ENCODE data around the gene DDAH2.
A peak's percentile ranks its signal among the peaks of the same experiment; 100 is the strongest.

The DDAH2 gene

GRCh38 chr6:31729979-31730630 lies 1.0 kb upstream of the DDAH2 start:
- peak; percentile 80 for DNase-seq

- DNase-seq, result peak; percentile 83
Observed at GRCh38 chr6:31729515-31729978, 448 bp upstream of the DDAH2 start.

- no peak for DNase-seq
Observed at GRCh38 chr6:31727717-31728671, 1.1 kb downstream of the DDAH2 start.

GRCh38 chr6:31727034-31727716 lies 1.9 kb downstream of the DDAH2 start:
- DNase-seq, result no peak

GRCh38 chr6:31725502-31726350 lies 3.4 kb downstream of the DDAH2 start:
- DNase-seq, result no peak

- no peak for DNase-seq
Observed at GRCh38 chr6:31723980-31724691, 5.0 kb downstream of the DDAH2 start.

- no peak for DNase-seq
Observed at GRCh38 chr6:31723245-31723979, 5.7 kb downstream of the DDAH2 start, which contains the start of gene MPIG6B. Gene MPIG6B (plus strand): TSS chr6:31723373. CDS start chr6:31723384, 11 bp downstream.

GRCh38 chr6:31722173-31722572 lies 6.9 kb downstream of the DDAH2 start:
- no peak for DNase-seq

GRCh38 chr6:31721351-31722020 lies 7.6 kb downstream of the DDAH2 start, which contains the start of gene LY6G6C:
Gene LY6G6C (minus strand): TSS chr6:31721746. CDS start chr6:31721679, 67 bp downstream.
- no peak for DNase-seq

- no peak for DNase-seq
Observed at GRCh38 chr6:31720196-31720770, 8.8 kb downstream of the DDAH2 start.

- no peak for DNase-seq
Observed at GRCh38 chr6:31719001-31719400, 10.1 kb downstream of the DDAH2 start.

- no peak for DNase-seq
Observed at GRCh38 chr6:31718265-31718664, 10.8 kb downstream of the DDAH2 start.

GRCh38 chr6:31717499-31718222 lies 11.4 kb downstream of the DDAH2 start:
- no peak for DNase-seq

- no peak for DNase-seq
Observed at GRCh38 chr6:31715022-31715958, 13.8 kb downstream of the DDAH2 start, which contains the start of gene LY6G6D. Gene LY6G6D (plus strand): TSS chr6:31715348. CDS start chr6:31715356, 8 bp downstream.

GRCh38 chr6:31713991-31714684 lies 15.0 kb downstream of the DDAH2 start:
- DNase-seq, result no peak

GRCh38 chr6:31713465-31713864 lies 15.6 kb downstream of the DDAH2 start:
- no peak for DNase-seq

GRCh38 chr6:31712296-31712695 lies 16.8 kb downstream of the DDAH2 start:
- DNase-seq, result no peak
